ENCODE results near the gene SIDT2.
A peak's percentile ranks its signal among the peaks of the same experiment; 100 is the strongest.
"Not testable (repeated sequence)": the region's sequence is repeated elsewhere in the genome, so short reads cannot be mapped to it uniquely, and the experiment has no call there.

SIDT2 gene

DNA sequence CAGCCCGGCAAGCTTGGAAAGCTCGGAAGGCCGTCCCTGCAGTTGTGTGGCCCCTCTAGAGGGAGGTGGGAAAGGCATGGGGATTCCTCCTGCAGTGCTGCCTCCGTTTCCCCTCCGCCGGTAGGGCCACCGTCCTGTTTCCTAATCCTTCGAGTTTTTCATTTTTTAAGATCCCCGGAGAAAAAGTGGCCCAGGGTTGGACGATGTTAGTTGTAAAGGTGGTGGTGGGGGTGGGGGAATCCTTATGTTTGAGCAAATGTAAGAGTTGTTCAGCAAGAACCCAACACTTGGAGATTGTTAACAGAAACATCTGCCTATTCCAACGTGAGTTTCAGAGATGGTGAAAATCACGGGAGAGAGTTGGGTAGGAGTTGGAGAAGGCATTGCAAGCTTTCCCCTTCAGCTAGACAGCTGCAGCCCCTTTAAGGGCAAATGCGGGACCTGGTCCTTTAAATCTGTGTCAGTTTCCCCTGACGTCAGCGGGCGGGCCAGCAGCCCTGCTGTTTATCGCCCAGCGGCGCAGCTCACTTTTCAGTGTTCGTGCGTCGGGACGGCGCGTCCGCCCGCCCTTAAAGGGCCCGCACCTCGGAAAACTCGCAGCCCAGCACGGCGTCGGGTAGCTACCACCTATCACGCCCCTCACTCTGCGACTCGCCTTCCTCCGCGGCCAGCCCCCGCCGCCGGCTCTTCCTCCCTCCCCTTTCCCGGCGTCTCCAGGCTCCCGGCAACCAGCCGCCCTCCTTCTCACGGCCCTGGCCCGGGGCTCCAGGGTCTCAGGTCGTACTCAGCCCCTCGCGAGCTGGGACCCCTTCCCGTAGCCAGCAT lies at the start of gene SIDT2:
Gene SIDT2 (plus strand): TSS at position 534 of the 825 bp plus-strand sequence. CDS start 521 bp downstream, outside the sequence.
- peak; percentile 94 for DNase-seq

DNA sequence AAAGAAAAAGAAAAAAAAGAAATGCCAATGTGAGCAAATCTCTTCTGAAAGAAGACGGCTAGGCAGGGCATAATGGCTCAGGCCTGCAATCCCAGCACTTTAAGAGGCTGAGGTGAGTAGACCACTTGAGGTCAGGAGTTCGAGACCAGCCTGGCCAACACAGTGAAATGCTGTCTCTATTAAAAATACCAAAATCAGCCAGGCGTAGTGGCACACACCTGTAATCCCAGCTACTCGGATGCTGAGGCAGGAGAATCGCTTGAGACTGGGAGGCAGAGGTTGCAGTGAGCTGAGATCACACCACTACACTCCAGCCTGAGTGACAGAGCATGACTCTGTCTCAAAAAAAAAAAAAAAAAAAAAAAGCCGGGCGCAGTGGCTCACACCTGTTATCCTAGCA lies 48.1 kb upstream of the SIDT2 start:
- DNase-seq = not testable (repeated sequence)

DNA sequence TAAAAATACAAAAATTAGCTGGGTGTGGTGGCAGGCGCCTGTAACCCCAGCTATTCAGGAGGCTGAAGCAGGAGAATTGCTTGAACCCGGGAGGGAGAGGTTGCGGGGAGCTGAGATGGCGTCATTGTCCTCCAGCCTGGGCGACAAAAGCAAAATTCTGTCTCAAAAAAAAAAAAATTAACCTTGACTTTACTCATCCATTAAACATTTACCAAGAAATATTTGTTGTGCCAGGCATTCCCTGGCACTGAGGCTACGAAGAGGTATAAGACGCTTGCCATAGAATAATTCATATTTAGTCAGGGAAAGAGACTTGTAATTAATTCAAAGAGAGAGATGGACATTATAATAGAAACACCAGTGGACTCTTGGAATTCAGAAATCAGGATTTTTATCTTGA lies 47.7 kb upstream of the SIDT2 start:
- DNase-seq = no peak

DNA sequence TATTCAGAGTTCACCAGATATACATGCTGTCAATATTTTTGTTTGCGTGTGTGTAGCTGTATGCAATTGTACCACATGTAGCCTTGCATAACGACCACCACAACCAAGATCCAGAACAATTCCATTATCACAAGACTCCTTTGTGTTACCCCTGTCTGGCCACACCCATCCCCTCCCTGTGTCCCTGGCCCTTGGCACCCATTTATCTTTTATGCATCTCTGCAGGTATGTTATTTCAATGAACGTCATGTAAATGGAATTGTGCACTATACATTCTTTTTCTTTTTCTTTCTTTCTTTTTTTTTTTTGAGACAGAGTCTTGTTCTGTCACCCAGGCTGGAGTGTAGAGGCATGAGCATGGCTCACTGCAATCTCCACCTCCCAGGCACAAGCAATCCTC lies 44.1 kb upstream of the SIDT2 start:
- DNase-seq = no peak

DNA sequence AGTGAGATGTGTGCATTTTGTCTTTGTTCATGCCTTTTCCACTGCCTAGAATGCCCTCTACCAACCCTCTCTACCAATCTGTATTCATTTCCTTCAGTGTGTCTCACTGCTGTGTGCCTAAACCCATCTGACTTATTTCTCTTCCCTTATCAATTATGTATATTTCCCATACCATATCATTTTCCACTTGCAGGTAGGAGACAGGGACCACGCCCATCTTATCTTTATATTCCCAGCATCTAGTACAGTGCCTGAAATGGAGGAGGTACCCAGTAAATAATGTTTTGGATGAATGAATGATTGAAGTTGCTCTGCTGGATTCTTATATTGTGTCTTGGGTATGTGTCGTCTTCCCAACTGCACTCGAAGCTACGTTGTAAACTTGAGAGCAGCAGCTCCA lies 43.6 kb upstream of the SIDT2 start:
- not testable (repeated sequence) for DNase-seq

DNA sequence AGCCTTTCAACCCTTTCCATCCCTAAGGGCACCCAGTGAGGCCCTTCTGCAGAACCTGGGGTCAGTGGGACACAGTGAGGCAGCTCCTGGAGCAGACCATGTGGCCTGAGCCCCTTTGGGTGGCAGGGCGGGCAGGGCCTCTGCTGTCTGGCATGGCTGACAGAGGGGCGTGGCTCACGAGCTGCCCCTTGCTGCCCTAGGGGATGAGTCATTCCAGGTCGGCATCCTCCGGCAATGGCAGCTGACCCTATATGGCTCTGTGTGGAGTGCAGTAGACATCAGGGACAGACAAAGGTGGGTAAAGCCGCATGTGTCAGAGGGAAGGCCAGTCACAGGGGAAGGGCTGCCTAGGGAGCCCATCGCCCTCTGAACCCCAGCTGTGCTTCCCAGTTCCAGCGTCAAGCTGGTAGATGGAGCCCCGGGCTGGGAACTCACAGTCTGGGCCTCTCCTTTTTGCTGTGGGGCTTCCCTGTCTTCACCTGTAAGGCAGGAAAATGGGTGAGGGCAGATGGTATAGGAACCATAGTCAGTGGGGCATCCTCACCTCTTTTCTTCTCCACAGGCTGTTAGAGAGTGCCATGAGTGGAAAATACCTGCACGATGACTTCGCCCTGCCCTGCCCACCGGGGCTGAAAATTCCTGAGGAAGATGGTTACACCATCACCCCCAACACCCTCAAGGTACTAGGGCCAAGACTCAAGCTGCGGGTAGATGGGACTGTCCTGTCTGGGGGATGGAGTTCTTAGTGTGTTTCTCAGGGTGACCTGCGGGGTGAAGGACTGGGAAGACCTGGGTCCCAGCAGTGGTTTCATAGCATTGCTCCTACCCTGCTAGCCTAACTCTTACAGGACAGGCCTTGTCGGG lies 41.1 kb upstream of the SIDT2 start:
- not testable (repeated sequence) for DNase-seq

DNA sequence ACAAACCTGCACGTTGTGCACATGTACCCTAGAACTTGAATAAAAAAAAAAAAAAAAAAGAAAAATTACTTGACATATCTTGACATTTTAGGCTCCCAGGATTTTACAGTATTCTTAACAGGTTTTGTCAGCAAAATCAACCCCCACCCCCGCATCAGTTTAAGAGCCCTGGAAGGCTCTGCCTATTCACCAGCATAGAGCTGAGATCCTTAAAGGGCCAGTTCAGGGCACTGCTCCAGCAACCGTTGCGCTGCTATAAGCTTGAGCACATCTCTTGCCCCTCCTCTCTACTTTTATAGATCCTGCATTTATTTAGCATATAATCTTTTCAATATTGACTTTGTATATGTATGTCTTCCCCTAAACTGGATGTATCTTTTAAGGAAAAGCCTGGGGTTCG lies 35.2 kb upstream of the SIDT2 start:
- peak; percentile 59 for DNase-seq

DNA sequence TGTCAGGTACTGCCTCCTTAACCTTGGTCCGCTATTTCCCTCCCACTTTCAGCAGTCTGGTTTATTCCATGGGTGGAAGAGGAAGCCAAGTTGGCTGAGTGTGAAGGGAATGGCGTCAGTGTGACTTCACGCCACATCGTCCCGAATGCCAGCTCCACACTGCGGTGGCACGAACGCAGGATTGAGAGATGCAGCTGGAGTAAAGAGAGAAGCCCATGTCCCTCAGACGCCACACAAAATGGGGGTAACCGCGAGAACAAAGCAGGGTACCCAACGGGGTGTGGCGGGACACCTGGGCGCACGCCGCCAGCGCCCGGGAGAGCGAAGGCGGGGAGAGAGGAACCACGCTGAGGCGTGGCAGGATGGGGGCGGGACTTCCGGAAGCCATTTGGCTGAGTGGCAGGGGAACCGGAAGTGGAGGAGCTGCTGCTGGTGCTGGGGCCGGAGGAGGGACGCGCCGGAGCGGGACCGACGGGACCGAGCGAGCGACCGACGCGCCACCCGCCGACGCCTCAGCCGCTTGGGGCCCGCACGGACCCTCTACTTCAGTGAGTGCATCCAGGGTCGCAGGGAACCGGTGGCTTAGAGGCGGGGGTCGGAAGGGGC lies 34.6 kb upstream of the SIDT2 start, which contains the start of gene PAFAH1B2:
Gene PAFAH1B2 (plus strand): TSS at position 417 of the 606 bp plus-strand sequence. CDS start 8,161 bp downstream, outside the sequence.
- DNase-seq = peak; percentile 94

DNA sequence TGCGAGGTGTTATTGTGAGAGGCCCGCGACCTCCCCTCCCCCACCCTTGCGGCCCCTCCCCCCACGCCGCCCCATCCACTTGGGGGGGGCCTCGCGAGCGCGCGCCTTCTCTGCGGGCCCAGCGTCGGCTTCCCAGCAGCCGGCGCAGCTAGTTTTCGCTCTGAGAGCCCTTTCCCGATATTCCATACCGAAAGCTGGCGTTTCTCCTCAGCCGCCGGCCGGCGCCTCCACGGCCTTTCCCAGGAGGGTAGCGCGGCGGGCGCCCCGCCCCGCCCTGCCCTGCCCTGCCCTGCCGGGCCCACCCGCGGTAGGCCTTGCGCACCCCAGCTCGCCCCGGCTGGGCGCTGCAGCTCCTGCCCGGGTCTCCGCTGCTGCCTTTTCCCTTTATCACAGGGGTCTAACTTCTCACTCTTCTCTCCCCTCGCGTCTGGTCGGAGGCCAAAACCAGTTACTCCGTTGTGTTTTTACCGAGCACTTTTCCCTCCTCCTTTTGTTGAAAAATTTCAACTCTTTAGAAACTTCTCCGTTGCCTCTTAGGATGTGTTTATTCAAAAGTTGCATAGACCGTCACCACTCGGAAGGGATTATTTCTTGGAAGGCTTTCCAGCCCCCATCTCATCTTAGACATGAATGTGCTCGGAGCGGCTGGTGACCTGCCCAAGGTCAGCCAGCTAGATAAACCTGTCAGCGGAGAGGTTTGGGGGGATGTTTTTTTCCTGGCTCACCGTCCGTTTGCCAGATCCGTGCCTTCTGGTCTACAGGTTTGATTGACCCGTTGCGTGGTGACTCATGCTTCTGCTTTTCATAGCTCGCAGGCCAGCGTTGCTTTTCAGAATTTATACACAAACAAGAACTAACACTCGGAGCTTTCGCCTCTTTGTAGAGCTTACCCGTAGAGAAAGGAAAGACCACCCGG lies 33.8 kb upstream of the SIDT2 start:
- DNase-seq = peak; percentile 69

DNA sequence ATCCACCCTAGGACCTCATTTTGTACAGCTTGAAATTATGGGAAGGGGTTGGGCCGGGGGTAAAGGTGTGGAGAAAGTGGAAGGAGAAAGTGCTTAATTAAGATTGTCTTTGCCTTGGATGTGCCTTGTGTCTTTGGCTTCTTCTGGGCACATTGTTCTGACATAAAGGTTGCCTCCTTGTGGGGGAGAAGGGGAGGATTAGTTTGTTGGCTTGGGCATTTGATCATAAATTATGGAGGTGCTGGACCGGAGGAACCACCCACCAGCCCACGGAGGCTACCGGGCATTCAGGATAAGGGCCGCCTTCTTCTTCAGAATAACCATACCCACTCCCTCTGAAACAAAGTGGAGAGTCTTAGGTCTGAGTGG lies 33.2 kb upstream of the SIDT2 start:
- peak; percentile 46 for DNase-seq

DNA sequence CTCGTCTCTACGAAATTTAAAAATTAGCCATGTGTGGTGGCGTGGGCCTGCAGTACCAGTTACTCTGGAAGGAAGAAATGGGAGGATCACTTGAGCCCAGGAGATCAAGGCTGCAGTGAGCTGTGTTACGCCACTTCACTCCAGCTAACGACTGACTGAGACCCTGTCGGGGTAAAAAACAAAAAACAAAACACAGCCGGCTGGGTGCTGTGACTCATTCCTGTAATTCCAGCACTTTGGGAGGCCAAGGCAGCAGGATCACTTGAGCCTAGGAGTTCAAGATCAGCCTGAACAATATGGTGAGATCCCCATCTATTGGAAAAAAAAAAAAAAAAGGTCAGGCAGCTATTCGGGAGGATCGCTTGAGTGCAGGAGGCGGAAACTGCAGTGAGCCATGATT lies 32.0 kb upstream of the SIDT2 start:
- DNase-seq = peak; percentile 49

DNA sequence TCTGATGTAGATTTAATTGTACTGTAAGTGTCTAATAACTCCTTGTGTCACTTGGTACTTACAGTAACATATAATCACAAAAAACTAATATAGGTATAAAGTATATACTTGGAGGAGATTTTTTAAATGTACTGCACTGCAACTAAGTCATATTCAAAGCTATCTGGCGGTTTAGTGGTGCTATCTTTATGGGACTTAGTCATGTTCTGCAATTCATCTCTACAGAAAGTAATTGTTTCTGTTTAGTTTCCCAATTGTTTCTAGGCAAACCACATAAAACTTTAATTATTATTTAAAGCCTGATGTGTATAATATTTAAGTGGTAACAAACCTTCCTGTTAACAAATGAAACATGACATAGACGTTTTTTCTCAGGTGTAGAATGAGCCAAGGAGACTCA lies 26.5 kb upstream of the SIDT2 start:
- DNase-seq = no peak

DNA sequence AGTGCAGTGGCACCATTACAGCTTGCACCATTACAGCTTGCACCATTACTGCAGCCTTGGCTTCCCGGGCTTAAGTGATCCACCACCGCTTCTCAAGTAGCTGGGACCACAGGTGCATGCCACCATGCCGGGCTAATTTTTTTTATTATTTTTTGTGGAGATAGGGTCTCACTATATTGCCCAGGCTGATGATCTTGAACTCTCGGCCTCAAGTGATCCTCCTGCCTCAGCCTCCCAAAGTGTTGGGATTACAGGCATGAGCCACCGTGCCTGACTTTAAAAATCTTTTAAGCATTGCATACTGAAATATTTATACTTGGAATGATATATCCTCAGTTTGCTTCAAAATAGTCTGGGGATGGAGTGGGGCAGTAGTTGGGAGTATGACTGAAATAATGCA lies 24.1 kb upstream of the SIDT2 start:
- DNase-seq = no peak

DNA sequence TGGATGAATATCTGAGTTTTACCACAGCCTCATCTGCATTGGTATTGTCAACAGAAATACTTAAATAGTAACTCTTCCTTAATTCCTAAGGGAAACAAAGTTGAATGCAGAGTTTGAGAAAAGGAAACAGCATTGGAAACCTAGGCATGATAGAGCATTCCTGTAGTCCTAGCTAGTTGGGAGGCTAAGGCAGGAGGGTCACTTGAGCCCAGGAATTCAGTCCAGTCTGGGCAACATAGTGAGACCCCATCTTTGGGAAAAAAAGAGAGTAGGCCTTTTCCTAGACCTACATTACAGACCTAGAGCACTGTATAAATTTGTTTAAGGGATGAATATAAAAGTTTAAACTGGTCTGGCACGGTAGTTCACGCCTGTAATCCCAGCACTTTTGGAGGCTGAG lies 21.0 kb upstream of the SIDT2 start:
- no peak for DNase-seq

DNA sequence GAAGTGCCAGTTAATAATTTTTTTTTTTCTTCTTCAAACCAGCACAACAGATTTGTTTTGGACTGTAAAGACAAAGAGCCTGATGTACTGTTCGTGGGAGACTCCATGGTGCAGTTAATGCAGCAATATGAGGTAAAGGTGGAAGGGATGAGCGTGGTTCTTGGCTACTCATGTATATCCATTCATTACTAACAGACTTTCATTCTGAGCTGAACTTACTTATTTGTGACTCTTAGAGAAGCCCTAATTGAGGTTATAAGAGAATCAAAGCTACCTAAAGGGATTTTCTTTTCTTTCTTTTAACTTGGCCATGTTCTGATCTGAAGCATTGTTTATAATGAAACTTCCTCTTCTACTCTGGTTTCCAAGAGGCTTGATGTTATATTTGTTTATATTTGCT lies 18.7 kb upstream of the SIDT2 start:
- no peak for DNase-seq

DNA sequence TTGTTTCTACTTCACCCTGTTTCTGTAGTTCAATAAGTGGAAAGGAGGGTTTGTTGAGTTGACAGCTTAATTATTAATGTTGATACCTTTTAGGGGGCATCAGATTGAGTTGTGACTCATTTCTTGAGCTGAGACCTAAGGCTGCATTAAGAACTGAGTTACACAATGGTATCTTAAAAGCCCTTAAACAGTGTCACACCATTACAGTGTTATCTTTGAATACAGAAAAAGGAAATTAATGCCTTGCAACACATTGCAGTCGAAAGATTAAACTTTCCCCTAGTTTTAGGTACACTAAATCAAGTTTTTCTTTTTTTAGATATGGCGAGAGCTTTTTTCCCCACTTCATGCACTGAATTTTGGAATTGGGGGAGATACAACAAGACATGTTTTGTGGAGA lies 17.7 kb upstream of the SIDT2 start:
- DNase-seq = no peak

DNA sequence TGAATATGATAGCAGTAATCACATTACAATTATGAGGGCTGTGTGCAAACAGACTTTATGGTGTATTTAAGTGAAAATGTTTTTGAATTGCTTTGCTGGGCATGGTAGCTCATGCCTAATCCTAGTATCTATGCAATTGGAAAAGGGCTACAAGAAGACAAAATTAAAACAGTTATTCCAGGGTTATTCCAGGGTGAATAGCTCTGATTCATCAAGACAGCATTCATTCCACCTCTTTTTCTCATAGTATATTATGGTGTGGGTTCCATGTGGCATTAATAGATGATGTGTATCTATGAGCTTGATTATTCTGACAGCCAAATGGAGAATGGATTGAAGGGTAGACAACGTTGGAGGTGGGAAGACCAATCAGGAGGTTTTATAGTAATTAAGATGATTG lies 12.1 kb upstream of the SIDT2 start:
- DNase-seq = peak; percentile 32

DNA sequence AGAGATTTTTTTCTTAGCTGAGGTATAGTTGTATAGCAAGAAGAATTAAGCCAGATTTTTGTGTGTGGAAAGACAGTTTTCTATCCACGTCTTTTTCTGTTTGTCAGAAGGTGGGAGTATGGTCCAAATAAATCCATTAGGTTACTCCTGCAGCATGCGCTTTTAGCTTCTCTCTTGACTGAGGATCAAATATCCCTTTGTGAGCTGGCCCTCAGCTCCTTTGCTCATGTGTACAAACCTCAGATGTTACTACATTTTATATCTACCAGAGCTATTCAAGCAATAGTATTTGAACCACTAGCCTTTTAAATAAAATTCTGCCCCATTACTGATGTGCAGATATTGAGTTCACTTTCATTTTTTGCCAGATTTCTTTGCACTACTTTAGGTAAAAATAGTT lies 8.8 kb upstream of the SIDT2 start:
- no peak for DNase-seq

DNA sequence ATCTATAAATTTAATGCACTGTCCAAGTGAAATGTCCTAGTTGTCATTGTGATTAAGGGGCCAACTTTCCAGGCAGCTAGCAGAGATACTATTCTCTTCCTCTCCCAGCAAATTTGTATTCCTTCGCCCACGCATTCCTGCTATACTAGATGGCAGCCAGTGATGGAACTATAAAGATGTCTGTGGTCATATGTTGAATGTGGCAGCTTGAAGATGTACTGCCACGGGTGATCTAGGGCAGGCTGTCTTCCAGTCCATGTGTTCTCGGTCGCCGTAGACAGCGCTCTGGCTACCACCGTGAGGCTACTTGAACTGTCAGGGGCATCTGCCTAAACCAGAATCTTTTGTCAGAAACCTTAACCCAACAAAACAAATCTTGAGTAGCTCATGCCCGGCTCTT lies 8.3 kb upstream of the SIDT2 start:
- DNase-seq = no peak

DNA sequence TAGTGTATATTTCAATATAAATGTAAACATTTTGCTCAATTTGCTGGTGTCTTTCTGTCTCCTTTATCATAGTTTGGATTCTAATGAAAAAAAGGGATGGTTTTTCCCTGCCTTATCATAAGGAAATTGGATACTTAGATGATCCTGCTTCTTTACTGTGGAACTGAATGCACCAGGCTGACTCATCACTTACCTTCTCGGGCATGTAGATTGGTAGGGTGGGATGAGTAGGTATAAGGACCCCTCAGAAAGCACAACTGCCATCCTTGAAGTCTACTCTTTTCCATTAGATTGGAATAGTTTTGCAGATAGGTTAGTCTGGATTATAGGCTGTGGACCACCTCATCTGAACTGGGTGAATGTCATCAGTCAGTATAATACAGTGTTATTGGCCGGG lies 7.5 kb upstream of the SIDT2 start:
- no peak for DNase-seq

DNA sequence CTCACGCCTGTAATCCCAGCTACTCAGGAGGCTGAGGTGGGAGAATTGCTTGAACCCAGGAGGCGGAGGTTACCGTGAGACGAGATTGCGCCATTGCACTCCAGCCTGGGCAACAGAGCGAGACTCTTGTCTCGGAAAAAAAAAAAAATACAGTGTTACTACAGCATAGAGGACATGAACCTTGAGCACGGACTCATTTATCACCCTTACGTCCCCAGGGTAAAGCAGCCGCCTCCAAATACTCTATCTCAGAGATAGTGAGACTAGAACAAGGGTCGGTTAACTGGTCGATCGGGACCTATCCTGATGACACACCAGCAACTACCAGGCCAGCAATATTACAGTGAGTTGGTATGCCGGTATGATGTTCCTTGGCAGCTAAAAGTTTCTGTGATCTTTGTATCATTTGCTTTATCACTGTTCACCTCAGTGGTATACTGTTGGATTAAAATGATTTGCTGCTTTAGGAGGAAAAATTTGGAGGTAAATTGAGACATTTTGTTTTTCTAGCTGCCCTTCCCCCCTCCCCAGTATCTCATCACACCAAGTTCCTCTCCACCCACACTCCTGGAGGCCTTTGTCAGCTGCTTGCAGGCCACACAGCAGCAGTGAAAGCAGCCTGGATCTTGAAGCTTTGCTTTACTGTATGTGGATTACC lies 7.0 kb upstream of the SIDT2 start:
- no peak for DNase-seq

Data from fibroblast of skin of right biceps (primary cell).